ENCODE data around the gene FAM184A. TPM values are rescaled to one million over a fixed set of nuclear protein-coding genes. Genes with fewer than 3 reads are reported as not detected.
"Not testable (repeated sequence)": the region's sequence is repeated elsewhere in the genome, so short reads cannot be mapped to it uniquely, and the experiment has no call there.

FAM184A gene
- total RNA-seq, 3 donors from 2014 or later, result 0.60 to 3.4 (median 0.87) TPM

DNA sequence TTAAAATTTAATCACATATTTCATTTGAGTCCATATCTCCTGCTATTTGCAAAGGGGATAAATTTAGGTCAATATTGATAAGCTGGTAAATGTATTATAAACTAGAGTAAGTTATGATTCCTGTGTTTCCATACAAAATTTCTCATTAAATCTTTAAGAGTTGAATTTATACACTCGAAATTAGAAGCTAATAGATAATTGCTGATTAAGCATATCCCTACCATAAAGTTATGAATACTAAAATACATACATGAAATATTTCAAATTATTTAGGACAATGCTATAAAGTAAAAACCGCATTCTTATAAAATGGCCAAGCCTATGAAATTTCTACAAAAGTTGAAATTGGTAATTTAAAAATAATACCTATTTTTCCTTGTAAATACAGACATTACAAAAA lies 71.5 kb downstream of the FAM184A start:
- ATAC-seq (no peak), DNase-seq (no peak)
- H3K4me1 ChIP-seq (ENCODE audit: low read depth), result no peaks in the 10 kb centered on the region
- TF ChIP-seq, protein P1, sequence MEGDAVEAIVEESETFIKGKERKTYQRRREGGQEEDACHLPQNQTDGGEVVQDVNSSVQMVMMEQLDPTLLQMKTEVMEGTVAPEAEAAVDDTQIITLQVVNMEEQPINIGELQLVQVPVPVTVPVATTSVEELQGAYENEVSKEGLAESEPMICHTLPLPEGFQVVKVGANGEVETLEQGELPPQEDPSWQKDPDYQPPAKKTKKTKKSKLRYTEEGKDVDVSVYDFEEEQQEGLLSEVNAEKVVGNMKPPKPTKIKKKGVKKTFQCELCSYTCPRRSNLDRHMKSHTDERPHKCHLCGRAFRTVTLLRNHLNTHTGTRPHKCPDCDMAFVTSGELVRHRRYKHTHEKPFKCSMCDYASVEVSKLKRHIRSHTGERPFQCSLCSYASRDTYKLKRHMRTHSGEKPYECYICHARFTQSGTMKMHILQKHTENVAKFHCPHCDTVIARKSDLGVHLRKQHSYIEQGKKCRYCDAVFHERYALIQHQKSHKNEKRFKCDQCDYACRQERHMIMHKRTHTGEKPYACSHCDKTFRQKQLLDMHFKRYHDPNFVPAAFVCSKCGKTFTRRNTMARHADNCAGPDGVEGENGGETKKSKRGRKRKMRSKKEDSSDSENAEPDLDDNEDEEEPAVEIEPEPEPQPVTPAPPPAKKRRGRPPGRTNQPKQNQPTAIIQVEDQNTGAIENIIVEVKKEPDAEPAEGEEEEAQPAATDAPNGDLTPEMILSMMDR (IDR thresholded peaks at IDR 0.05), result no peak
- intact Hi-C loops (cut with DNase I, micrococcal nuclease), result no loop called here
- no peaks in the 10 kb centered on the region for H3K36me3 ChIP-seq (ENCODE audit: low read depth)
- no peak overlapping the region for H3K4me3 ChIP-seq
- H3K9me3 ChIP-seq, result no peaks in the 10 kb centered on the region

DNA sequence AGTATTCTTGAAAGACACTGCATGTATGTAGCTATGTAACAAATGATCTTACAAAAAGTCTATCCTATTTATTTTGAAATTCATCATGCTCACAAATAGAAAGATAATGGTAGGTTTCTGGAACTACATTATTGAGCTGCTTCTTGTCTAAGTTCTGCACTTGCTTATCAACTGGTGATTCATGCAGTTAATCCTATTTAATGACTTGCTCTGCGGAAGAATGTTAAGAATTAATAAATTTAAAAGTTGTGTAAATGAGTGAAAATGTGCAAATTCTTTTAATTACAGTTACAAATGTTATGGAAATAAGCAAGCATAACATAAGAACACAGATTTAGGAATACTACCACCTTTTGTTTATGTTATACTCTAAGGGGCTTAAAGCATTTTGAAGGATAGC lies 76.4 kb downstream of the FAM184A start:
- no peak for DNase-seq
- Histone ChIP-seq H3K9me3 (no peaks in the 10 kb centered on the region), H3K4me1 (ENCODE audit: low read depth) (no peaks in the 10 kb centered on the region), H3K36me3 (ENCODE audit: low read depth) (no peaks in the 10 kb centered on the region), H3K4me3 (no peak overlapping the region)
- no peak for ATAC-seq
- intact Hi-C loops (cut with DNase I, micrococcal nuclease), result no loop called here
- TF ChIP-seq, protein P1 (IDR thresholded peaks at IDR 0.05), result no peak

DNA sequence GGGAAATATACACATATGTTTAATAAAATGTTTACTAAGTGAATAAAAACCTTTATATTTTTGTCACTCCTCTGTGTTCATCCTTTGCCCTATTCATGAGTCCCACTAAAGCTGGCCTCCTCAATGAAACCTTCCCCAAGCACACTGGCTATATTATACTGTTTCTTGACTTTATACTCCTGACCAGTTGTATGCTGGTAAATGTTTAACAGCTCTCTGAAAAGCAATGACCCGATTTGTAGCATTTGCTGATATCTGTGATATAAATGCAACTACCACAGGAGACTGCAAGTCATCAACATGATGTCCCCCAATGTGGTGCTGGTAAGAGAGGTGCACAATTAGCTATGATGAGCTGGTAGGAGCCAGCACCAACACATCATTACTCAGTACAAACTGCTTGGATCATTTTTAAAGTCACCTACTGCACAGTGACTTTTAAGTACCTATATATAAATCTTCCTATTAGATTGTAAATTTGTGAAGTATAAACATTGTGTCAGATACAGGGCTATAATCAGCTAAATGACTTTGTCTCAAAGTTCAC lies 78.9 kb downstream of the FAM184A start:
- TF ChIP-seq, protein P1 (IDR thresholded peaks at IDR 0.05), result no peak
- no peak for DNase-seq
- no peaks in the 10 kb centered on the region for H3K9me3 ChIP-seq
- no peak overlapping the region for H3K4me3 ChIP-seq
- no peak for ATAC-seq
- intact Hi-C loops (cut with DNase I, micrococcal nuclease), result no loop called here
- no peaks in the 10 kb centered on the region for H3K4me1 ChIP-seq (ENCODE audit: low read depth)
- no peaks in the 10 kb centered on the region for H3K36me3 ChIP-seq (ENCODE audit: low read depth)

DNA sequence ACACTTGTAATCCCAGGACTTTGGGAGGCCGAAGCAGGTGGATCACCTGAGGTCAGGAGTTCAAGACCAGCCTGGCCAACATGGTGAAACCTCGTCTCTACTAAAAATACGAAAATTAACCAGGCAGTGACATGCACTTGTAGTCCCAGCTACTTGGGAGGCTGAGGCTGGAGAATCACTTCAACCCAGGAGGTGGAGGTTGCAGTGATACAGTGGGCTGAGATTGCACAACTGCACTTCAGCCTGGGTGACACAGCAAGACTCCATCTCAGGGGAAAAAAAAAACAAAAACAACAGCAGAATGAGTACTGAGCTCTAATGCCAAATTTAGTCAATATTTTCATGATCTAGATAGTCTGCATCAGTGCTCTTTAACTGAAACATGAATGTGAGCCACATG lies 81.0 kb downstream of the FAM184A start:
- H3K36me3 ChIP-seq (ENCODE audit: low read depth); ATAC-seq; intact Hi-C loops (cut with DNase I, micrococcal nuclease); H3K4me3 ChIP-seq; H3K4me1 ChIP-seq (ENCODE audit: low read depth); H3K9me3 ChIP-seq; DNase-seq: not testable (repeated sequence)

DNA sequence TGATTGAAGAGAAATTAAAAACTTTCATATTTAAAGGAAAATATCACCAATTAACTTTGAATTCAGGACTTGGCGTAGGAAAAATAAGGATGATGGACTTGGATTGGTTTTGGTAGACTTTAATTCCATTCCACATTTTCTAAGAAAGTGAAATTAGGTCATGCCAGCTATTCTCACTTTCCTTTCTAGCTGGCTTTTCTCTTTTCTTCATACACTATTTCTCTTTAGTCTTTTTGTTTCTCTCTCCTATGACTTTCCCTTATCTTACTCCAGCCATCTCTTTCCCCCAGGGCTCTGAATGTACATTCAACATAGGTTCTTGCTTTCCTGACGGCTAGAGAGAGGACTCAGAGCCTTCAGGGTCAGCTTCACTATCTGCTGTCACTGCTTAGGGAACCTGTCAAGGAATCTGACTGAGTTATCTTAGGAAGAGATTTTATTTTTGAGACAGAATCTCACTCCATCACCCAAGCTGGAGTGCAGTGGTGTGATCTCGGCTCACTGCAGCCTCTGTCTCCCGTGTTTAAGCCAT lies 82.1 kb downstream of the FAM184A start:
- Histone ChIP-seq H3K4me1 (ENCODE audit: low read depth) (no peaks in the 10 kb centered on the region), H3K4me3 (no peak overlapping the region), H3K9me3 (no peaks in the 10 kb centered on the region), H3K36me3 (ENCODE audit: low read depth) (no peaks in the 10 kb centered on the region)
- intact Hi-C loops (cut with DNase I, micrococcal nuclease), result no loop called here
- TF ChIP-seq, protein P1 (IDR thresholded peaks at IDR 0.05), result no peak
- no peak for ATAC-seq
- DNase-seq, result no peak

DNA sequence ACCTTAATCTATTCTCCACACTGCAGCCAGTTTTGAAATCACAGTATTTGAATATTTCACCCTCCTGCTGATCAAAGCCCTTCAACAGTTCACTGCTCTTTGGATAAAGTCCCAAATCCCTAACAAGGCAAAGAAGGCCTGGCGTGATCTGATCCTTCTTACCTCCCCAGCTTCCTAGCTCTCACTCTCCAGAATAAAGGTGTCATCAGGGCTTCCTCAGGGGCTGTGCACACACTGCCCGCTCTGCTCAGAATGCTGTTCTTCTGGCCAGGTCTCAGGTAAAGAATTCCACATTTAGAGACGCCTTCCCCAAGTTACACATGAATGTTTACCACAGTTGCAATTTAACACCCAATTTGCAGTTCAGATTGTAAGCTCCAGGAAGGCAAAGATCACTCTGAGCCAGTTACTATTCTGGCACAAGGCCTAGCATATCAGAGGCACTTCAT lies 84.6 kb downstream of the FAM184A start:
- H3K4me3 ChIP-seq, result no peak overlapping the region
- DNase-seq, result no peak
- ATAC-seq, result no peak
- no peaks in the 10 kb centered on the region for H3K36me3 ChIP-seq (ENCODE audit: low read depth)
- intact Hi-C loops (cut with DNase I, micrococcal nuclease), result no loop called here
- no peaks in the 10 kb centered on the region for H3K4me1 ChIP-seq (ENCODE audit: low read depth)
- TF ChIP-seq, protein P1 (IDR thresholded peaks at IDR 0.05), result no peak
- no peaks in the 10 kb centered on the region for H3K9me3 ChIP-seq
